Measurements from ENCODE around the gene SERPINB13.

The SERPINB13 gene, protein sequence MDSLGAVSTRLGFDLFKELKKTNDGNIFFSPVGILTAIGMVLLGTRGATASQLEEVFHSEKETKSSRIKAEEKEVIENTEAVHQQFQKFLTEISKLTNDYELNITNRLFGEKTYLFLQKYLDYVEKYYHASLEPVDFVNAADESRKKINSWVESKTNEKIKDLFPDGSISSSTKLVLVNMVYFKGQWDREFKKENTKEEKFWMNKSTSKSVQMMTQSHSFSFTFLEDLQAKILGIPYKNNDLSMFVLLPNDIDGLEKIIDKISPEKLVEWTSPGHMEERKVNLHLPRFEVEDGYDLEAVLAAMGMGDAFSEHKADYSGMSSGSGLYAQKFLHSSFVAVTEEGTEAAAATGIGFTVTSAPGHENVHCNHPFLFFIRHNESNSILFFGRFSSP

DNA sequence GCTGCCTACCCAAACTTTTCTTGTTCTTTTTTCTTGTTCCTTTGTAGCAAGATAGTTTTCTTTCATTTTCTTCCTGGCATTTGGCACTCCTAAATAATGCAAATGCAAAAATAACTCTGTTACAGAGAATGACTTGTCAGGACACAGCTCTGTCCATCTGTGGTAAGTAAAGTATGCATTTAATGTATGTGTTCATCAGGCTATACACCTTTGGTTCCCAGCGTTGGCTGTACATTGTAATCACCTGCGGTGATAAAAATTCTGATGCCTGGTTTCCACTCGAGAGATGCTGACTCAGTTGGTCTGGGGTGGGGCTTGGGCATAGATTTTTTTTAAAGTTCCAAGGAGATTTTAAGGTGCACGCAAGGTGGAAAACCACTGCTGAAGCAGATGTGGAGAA lies at the start of gene SERPINB13:
SERPINB13 (plus strand) TSS at position 378 of the 400 bp plus-strand sequence. CDS start 1,325 bp downstream, outside the sequence.
- no peak for DNase-seq (ENCODE audit: low read depth in 1 of 2, low spot score in 1 of 2)

DNA sequence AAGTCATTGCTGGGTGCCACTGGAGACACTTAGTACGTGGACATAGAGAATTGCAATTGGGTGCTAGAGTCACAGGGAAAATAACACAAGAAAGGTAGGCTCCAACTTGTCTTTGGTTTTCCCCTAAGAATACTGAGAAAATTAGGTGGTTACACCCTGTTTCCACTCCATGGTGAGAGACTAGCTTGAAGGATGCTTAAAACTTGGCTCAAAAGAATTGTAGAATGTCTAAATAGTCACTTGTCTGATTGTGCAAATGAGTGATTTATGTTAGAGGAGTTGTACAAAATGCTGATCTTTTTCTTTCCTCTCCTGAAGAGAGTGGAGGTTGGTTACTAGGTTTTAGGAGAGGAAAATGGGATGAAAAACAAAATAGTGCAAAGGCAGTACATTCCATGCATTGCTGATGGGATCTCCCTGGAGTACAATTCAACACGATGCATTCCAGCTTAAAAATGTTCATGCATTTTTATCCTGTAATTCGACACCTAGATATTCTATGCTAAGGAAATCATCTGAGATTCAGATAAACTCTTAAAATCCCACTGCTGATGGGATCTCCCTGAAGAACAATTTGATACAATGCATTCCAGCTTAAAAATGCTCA lies 47.1 kb upstream of the SERPINB13 start:
- no peak for DNase-seq (ENCODE audit: low read depth in 1 of 2, low spot score in 1 of 2)

DNA sequence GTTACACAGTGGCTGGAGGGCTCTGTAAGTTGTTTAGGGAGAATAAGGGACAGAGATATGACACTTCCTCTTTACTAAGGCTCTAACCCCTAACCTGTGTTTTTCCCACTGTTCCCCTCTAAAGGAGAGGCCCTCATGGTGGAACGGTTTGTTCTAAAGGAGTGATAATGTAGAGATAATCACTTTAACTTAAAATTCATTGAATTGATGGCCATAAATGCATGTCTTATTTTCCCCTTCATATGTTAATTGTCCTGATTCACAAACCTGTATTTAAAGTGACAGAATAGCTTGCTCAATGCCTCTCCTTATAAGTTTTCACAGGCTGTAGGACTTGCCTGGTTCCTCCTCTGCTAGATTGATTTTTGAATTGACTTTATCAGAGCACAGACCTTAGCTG lies 45.1 kb upstream of the SERPINB13 start, which contains the start of gene SERPINB12:
SERPINB12 (plus strand) TSS at position 301 of the 400 bp plus-strand sequence. CDS start 13,791 bp downstream, outside the sequence.
- no peak for DNase-seq (ENCODE audit: low read depth in 1 of 2, low spot score in 1 of 2)

DNA sequence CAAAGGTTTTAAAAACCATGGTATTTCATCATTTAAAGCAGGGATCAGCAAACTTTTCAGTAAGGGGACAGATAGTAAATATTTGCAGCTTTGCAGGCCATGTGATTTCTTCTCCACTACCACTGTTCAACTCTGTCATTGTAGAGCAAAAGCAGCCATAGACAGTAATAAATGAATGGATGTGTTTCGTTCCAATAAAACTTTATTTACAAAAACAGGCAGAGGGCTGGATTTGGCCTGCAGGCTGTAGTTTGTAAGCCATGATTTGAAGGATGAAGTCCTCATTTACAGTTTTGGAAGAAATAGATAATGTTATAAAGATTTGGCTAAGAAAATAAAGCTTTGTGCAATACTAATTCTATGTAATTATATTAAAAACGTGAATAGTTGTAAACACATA lies 43.1 kb upstream of the SERPINB13 start:
- DNase-seq (ENCODE audit: low read depth in 1 of 2, low spot score in 1 of 2) = no peak

DNA sequence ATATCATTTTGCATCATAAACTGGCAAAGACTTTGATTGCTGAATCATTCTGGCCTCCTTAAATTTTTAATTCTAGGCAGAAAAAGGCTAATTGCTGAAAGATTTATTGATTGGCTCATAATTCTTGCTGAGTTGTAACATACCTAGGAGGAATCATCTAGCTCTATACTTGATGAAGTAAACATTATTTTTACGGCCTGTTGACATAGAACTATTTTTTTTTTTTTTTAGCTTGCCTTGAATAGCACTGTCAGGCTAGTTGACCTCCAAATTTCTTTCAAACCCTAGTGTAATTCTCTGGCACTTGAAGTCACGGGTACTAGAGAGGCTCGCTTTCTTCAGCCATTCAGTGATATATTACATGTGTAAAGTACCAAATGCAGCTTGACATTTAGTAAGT lies 42.1 kb upstream of the SERPINB13 start:
- DNase-seq (ENCODE audit: low read depth in 1 of 2, low spot score in 1 of 2) = no peak

DNA sequence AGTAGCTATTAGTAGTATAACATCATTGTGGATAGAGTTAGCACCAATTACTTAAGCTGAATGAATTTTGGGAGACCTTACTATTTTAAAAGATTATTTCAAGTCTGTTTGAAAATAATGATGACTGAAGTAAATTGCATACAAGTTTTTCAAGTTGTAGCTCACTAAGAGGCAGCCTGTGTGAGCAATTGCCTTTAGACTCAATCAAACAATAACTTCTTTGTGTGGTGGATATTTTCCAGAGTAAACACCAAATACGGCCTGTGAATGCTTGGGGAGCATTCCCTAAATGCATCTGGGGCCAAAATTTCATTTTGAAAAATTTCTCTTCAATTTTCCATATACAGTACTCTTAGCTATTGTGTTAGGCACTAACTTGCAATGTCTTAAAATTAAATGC lies 37.1 kb upstream of the SERPINB13 start:
- DNase-seq (ENCODE audit: low read depth in 1 of 2, low spot score in 1 of 2) = no peak

DNA sequence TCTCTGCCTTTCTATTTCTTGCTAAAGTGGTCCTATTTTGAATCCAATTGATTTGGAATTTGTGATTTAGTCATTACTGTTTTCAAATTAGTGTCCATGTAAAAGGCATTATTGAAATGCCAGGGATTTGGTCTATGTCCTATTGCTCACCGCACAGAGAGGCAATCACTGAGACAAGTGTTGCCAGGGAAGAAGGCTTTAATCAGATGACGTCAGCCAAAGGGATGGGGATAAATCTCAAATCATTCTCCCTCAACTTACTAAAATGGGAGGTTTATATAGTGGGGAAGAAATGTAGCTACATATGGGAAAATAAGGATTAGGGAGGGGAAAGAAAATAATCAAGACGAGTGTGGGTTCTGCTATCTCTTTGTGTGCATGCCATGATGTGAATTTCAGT lies 35.4 kb upstream of the SERPINB13 start:
- DNase-seq (ENCODE audit: low read depth in 1 of 2, low spot score in 1 of 2) = no peak

DNA sequence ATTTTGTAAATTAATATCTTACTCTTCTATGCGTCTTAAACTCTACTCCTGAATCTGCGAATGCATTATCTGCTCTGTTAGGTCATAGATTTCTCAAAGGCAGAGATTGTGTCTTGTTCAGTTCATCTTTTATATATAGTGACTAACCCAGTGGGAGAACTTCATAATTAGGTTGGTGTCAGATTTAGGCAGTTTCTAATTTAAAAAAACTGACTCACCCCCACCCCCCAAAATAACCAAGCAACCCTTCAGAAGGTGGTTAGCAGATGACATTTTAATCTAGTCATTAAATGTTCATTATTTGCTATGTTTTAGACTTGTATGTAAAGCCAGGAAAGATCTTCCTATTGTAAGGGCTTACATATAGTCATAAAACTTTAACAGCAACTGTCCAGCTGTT lies 34.6 kb upstream of the SERPINB13 start:
- DNase-seq (ENCODE audit: low read depth in 1 of 2, low spot score in 1 of 2) = no peak

DNA sequence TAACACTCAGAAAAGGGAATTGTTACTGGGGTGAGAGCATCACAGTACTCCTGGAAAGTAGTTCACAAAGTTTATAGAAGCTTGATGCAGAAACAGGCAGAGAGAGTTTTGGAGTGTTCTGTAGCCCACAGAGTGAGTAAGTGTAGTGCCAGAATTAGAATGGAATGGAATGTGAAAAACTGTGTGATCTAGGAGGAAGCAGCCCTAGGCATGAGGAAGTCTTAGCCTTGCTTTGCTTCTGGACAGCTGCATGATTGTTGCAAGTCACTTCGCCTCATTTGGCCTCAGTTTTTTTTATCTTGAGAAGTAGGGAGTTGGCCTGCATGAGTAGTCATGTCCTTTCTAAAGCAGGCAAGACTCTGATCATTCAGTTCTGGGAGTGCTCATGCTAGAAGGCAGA lies 34.1 kb upstream of the SERPINB13 start:
- DNase-seq (ENCODE audit: low read depth in 1 of 2, low spot score in 1 of 2) = no peak

DNA sequence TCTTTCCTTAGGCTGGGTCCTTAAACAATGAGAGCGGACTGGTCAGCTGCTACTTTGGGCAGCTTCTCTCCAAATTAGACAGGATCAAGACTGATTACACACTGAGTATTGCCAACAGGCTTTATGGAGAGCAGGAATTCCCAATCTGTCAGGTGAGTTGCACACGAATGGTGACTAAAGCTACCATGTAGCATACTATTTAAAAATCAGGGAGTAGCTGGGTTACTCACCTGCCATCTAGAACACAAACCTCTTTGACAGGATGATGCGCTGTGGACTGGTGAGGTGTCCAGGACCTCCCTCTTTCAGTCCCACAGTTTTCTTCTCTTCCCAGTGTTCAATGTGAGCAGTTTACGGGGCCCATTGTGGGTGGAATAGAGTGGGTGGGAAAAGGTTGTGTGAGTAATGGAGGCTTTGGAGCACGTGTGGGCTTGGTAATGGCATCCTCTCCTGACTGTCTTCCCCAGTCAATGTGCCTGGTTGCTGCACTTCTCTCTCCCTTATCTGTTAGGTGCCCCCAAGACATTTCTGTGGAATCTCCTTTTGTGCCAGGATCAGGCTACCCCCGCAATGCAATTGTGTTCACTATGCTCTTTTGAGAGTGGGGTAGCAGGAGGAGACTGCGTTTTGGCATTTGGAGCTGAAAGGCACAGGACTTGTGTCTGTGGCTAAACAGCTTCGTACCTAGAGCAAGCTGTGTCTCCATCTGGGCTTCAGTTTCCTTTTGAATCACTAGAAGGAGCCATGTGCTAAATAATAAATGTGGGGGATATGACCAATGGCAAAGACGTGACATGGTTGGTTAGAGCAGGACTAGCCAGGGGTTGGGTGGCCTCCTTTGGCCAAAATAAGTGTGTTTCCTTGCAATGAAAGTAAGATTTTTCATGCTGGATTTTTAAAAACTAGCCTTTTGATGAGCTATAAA lies 27.3 kb upstream of the SERPINB13 start:
- no peak for DNase-seq (ENCODE audit: low read depth in 1 of 2, low spot score in 1 of 2)

DNA sequence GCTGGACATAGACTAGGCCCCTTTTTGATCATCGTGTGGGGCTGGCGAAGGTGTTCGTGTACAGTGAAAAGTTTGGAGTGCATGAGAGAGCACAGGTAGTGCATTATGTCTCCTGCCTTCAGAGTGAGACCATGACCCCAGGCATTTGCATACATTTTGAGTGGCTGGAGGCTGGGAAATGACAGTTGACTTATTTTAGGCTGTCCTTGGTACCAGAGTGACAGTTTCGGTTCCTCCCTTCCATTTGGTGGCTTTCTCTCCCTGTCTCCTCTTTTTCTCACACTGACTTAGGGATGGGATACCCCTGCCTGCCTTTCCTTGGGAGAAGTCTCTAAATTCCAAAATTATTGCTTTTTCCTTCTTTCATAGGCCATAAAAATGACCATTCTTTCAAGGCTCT lies 24.9 kb upstream of the SERPINB13 start:
- DNase-seq (ENCODE audit: low read depth in 1 of 2, low spot score in 1 of 2) = no peak

DNA sequence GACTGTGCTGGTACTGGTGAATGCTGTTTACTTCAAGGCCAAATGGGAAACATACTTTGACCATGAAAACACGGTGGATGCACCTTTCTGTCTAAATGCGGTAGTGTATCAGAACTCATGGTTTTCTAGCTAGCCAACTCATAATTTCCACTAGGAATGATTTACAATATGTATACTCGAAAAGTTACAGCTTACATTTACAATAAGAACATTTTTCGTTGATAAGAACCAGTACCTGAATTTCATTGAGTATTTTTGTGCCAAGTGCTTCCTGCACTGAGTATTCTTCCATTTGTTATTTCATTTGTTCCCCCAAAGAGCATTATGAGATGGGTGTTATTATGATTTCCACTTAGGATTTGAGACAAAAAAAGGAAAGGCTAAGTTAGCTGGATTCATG lies 23.1 kb upstream of the SERPINB13 start:
- DNase-seq (ENCODE audit: low read depth in 1 of 2, low spot score in 1 of 2) = no peak

DNA sequence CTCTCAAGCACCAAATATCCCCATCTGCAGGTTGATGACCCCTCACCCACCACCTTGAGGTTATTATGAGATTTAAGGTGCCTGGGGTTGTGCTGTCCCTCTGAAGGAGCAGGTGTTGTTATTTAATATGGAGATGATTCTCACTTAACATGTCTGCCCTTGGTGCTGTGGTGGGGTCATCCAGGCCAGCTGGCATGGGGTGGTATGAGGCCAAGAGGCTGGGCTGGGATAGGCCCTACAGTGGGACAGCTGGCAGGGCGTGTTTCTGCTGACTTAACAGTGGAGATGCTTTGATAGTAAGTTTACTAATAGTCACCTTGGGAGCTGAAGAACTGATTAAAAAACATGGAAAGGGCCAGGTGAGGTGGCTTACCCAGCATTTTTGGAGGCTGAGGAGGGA lies 22.6 kb upstream of the SERPINB13 start:
- DNase-seq (ENCODE audit: low read depth in 1 of 2, low spot score in 1 of 2) = no peak

DNA sequence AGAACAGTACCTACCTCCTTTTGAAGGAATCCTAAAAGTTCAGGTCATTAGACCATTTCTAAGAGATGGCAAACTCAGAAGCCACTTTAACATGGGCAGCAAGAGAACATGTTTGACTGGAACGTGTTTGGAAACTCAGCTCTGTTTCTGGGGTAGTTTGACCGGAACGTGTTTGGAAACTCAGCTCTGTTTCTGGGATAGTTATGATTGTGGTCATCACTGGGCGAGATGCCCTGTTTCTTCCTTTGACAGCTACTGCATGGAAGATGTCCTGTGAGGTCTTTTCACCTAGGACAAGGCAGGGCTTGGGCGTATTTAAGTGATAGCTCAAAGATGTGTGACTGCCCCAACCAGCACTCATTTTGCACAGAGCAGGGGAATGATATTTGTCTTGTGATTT lies 19.9 kb upstream of the SERPINB13 start:
- DNase-seq (ENCODE audit: low read depth in 1 of 2, low spot score in 1 of 2) = no peak

DNA sequence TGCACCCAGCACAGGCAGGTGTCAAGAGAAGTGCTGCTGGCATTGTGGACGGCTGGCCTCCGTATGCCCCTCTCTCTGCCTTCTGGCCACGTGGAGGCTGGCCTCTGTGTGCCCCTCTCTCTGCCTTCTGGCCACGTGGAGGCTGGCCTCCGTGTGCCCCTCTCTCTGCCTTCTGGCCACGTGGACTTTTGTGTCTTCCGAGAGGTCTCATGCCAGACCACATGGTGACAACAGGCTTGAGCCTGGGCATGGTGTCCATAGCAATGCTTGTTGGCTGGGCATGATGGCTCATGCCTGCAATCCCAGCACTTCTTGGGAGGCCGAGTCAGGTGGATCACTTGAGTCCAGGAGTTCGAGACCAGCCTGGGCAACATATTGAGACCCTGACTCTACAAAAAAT lies 19.3 kb upstream of the SERPINB13 start:
- DNase-seq (ENCODE audit: low read depth in 1 of 2, low spot score in 1 of 2) = no peak

DNA sequence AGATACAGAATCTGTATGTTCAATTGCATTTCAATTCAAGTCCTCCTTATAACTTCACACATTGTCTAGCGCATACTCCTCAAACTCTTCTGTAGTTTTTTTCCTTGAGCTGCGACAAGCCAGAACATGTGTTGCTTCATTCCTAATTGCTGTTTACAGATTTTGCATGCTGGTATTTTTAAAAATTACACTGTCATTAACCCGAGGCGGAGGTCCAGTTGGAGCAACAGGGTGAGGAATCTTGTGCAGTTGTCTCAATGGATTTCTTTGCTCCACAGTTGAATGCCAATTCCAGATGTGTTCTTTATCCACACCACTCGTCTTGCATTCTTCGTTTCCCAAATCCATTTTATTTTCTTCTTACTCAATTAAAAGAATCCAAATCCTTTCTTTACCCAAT lies 16.4 kb upstream of the SERPINB13 start:
- no peak for DNase-seq (ENCODE audit: low read depth in 1 of 2, low spot score in 1 of 2)

DNA sequence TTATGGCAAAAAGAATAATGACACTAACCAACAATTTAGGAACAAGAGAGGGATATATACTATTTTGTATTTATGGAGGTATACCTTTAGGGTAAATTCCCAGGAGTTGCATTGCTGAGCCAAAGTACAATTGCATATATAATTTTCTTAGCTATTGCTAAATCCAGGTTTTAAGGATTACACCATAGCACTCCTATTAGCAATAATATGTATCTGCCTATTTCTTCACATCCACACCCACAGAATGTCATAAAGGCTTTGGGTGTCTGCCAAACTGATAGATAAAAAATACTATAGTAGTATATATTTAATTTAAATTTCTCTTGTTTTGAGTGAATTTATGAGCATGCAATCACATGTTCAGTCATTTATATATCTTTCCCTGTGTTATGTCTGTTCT lies 11.5 kb upstream of the SERPINB13 start:
- no peak for DNase-seq (ENCODE audit: low read depth in 1 of 2, low spot score in 1 of 2)

DNA sequence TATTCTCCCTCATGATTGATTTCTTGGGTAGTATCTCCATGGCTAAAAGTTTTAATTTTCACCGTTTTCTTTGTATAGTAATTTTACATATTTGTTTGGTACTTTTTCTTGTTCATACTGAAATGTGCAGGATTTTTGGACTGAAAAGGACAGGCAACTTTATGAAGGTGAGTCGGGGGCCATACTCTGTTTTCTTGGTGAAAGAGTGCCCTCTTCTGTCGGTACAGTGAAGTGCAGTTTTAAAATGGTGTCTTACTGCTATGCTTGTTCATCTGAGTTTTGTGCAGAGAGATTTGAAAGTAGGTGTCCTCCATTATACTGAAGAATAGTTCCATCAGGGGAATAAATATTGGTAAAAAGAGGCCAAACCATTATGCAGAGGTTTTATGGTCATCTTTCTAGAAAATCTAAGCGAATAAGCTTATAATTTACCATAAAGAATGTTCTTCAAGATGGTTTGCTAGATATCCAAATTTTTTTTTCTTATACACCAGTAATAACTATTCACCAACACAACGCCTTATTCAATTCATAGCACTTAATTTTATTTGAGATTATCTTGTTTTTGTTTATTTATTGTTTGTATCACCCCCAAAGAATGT lies 8.7 kb upstream of the SERPINB13 start:
- DNase-seq (ENCODE audit: low read depth in 1 of 2, low spot score in 1 of 2) = no peak

DNA sequence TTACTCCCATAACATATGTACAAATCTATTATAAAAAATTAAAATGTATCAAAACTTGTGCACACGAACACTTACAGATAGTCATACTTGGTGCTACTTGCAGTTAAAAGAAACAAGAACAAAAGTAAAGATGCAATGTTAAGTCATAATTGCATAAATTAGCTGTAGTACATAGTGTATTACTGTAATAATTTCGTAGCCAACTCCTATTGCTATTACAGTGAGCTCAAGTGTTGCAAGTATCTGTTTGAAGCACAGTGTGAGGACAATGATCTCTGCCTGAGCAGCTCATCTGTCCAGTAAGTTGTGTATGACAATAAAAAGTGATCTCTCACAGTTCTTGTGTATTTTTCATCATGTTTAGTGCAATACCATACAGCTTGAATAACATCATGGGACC lies 7.5 kb upstream of the SERPINB13 start:
- no peak for DNase-seq (ENCODE audit: low read depth in 1 of 2, low spot score in 1 of 2)

DNA sequence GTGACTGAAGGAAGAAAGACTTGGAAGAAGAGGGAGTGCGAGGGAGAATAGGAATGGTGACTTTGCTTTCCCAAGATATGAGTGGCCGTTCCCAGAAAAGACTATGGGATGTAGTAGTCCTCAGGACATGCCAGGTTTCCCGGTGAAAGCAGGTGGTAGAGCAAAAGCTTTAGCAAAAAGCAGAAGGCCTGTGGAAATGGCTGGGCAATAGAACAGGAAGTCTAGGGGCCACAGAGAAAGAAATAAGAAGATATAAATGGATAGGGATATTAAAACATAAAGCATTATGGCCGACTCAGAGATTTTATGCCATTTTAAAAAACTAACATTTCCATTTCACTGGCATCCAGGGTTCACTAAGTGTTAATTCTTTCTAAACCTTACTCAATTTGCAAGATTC lies 1.2 kb upstream of the SERPINB13 start:
- DNase-seq (ENCODE audit: low read depth in 1 of 2, low spot score in 1 of 2) = no peak

DNA sequence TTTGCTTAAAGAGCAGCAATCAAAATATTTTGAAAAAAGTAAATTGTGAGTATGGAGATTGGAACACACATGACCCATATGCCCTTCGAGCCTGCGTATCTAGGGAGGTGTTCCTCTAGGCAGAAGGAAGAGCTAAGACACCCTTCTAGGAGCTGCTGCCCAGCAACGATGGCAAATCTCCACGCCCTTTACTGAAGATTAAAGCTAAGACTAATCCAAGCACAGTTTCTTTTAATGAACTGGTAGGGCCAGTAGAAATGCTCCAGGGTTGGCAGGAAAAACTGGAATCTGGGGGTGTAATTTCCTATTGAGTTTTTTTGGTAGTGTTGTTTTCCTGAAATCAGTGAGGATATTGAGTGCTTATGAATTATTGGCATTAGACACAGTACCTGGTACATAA lies 712 bp upstream of the SERPINB13 start:
- DNase-seq (ENCODE audit: low read depth in 1 of 2, low spot score in 1 of 2) = no peak

Data from stimulated activated CD4-positive, alpha-beta T cell treated with anti-CD3 and anti-CD28 coated beads, Interleukin-15, amount 100 ng/mL, for 1 hour (primary cell).